NCI-H1436 treated with DMSO at 0.1 percent for 48 hours (cell line): ENCODE results near the gene PIPOX.

ENCODE experiments used
- DNase-seq: peaks from one replicate; lab custom pipeline; 2025; lab: John Stamatoyannopoulos, UW

PIPOX gene

DNA sequence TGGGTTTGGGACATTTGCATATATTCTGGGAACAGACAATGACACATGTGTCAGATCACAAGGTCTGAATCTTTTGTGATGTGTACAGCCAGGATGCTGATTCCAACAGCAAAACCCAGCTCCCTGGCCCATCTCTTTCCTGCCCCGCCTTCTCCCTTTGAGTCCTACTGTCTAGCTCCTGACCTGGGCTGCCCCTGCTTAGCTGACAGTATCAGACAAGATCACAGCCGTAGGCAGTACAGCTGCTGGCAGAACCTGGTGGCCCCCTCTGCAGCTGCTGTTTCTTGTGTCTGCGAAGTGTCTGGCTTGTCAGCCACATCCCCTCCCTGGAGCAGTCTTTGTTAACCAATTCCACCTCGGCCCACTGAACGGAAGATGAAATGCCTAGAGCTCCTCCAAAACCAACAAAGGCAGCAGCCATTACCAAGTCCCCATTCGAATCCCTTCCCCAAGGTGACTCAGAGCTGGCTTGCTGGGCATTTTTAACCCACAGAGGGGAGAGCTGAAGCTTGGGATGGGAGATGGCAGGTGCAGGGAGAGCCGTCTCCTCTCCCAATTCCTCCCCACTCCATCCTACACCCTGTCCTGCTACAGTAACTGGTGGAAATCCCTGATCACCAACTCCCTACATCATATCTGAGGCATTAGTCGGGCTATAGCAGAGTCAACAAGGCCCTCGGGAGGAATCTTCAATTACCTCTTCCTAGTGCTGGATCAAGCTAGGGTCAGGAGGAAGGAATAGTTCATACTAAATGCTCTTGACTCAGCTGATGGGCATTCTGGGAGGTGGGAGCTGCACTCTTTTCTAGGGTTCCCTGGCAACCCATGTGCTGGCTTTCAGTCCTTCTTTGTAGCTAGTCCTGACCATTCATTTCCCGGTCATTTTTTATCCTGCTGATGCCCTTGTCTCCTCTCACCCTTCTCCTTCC is 5.8 kb downstream of the PIPOX start:
- no peak for DNase-seq

DNA sequence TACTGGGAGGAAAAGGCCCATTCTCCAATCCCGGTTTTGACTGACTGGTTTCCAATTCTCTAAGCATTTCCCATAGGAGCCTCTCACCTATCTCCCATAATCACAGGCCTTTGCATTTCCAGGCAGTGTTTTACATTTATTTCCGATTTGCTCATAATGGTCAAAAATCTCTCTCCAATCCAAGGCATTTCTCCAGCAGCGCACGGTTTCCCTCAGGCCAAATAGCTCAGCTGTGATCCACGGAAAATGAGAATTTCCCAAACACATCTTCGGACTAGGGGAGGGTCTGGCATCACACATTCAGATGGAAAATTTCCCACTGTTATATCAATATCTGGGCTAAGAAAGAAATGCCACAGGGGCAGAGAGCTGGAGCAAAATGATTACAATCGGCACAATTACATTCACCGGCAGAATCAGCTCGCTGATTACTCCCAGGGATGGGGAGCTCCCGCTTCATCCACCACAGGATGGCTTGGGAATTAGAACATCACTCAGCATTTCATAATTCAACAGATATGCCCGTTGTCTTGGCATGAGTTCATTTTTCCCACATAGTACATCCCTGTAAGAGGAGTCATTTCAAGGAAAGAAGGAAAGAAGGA is 6.7 kb downstream of the PIPOX start:
- DNase-seq, result no peak

DNA sequence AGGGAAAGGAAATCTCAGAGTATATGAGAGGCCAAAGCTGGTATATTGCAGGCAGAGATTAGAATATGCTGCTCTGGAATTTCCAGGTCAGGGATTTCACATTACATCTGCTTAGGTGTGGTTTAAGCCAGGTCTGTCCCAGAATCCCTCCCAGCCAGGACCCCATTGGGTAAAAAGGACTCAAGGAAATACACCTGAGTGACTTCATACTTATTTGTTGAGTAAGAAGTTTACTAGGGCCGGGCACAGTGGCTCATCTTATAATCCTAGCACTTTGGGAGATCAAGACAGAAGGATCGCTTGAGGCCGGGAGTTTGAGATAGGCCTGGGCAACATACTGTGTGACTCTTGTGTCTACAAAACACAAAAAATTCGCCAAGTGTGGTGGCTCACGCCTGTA is 7.2 kb downstream of the PIPOX start:
- DNase-seq, result no peak

DNA sequence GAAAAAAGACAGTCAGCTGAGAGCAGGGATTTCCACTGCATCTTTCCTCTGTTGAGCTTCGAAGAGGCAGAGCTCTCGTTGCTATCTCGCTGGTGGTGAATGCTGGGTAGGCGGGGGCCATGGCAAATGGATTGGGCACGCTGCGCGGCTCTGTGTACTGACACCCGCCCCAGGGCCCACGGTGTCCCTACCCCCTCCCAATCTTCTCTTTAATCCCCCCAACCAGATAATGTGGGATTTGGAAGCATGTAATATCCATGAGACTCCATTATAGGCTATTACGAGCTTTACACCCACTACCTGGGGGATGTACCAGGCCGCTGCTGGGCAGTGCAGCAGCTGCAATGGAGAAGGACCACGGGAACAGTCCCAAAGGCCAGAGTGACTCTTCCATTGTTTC is 8.3 kb downstream of the PIPOX start:
- no peak for DNase-seq

DNA sequence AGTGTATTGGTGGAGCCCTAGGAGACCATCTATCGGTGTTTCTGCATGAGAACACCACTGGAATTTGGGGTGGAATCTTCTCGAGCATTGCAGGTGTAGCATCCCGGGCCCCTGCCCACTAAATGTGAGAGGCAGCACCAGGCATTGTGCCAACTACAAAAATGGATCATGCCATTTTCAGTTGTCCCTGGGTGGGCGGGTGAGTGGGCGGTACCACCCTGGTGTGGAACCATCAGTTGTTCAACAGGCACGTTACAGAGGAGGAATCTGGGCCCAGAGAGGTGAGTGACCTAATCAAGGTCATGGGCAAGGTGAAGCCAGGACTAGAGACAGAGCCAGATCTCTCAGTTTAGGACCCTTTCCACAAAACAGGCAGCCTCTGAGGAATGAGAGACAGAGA is 8.8 kb downstream of the PIPOX start:
- no peak for DNase-seq

DNA sequence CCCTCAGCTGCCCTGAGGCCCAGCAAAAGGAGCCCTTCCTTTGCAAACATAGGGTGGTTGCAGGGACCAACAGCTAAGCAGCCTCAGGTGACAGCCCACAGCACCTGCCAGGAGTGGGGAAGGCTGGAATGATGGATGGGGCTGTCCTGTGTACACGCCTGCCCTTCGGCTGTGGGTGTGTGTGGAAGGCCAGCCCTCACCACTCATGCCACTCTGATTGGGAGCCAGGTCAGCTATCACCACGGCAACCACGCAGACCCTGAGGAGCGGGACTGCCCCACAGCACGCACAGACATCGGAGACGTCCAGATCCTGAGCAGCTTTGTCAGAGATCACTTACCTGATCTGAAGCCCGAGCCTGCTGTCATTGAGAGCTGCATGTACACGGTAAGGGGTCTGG is 11.9 kb downstream of the PIPOX start:
- no peak for DNase-seq

DNA sequence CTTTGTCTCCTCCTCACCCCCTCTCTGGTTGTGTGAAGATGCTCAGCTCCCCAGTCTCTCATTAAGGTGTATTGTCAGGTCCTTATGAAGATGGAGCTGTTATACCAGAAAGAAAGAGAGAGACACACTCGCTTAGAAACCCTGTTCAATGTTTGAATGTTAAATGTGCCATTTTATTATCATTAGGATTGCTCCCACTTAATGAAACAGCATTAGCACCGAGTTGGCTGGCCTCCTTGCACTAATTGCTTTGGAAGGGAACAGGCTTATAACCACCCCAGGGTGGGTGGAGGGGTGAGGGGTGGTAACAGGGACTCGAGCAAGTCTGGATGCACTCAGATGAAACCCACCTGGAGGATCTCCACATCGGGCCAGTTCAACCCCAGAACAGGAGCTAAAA is 14.4 kb downstream of the PIPOX start:
- no peak for DNase-seq

DNA sequence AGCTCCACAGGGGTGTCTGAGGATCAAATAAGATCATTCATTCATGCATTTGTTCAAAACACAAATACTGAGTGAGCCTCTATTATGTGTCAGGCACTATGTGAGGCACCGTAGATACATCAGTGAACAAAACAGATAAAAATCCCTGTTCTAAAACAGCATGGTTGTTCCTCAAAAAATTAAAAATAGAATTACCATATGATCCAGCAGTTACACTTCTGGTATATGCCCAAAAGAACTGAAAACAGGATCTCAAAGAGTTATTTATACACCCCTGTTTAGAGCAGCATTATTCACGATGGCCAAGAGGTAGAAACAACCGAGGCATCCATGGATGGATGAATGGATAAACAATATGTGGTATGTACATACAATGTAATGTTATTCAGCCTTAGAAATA is 15.4 kb downstream of the PIPOX start:
- no peak for DNase-seq

DNA sequence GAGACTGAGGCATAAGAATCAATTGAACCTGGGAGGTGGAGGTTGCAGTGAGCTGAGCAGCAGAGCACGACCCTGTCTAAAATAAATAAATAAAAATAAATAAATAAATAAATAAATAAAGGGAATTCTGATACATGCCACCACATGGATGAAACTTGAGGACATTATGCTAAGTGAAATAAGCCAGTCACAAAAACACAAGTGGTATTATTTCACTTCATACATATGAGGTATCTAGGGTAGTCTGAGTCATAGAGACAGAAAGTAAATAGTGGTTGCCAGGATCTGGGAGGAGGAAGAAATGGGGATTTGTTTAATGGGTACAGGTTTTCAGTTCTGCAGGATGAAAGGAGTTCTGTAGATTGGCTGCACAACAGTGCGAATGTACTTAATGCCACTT is 16.3 kb downstream of the PIPOX start:
- no peak for DNase-seq

DNA sequence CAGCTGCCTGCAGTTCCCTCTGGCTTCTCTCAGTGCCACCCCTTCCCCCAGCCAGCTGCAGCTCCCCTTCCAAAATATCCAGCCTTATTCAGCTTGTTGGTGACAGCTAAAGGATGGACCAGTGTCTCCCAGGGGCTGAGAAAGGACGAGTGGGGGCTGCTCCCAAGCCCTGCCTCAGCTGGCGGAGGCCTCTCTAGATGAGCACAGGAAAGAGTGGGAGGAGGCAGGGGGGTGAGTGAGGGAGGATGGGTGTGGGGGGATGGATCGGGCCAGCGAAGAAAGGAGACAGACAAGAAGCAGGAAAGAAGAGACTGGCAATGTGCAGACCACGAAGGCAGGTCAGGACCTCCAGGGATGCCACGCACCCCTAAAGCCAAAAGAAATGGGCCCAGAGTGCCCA is 17.5 kb downstream of the PIPOX start:
- DNase-seq, result no peak

DNA sequence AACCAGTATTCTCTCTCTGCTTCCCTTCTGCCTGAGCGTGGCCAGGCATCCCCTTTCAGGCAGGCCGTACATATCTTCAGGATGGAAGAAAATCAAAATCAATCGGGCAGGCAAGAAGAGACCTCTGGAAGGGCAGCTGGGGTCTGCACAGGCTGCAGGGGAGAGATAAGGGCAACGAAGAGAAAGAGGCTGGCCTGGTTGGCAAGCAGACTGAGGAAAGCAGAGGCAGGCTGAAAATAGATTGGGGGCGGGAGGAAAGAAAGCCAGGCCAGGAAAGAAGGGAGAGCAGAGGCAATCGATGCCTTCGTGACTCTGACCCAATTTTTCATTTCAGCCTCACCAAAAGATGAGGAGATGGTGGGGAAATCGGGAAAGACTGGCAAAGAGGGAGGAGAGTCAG is 18.1 kb downstream of the PIPOX start:
- no peak for DNase-seq

DNA sequence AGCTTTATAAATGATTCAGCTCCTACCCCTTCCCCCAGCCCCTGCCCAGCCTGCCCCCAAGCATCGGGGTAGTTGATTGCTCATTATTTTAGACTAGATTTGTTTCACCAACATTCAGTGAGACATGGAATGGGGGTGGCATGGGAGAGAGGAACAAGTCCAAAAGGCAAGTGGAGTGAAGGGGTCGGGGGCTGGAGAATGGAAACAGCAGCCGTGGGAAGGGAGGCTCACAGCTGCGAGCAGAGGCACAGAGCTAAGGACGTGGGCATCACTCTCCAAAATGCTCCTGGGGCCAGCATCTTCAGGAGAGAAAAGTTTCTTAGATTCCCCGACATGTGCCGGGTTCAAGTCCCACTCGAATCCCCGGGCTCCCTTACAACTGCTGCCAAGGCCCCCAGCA is 19.3 kb downstream of the PIPOX start:
- no peak for DNase-seq

DNA sequence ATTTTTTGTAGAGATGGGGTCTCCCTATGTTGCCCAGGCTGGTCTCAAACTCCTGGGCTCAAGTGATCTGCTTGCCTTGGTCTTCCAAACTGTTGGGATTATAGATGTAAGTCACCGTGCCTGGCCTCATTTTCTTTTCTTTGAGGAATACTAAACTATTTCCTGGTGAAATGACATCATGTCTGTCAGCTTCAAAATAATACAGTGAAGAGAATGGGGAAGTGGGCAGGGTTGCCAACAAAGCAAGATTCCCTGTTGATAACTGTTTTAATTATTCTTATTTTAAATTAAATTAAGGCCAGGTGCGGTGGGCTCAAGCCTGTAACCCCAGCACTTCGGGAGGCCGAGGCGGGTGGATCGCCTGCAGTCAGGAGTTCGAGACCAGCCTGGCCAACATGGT is 21.1 kb downstream of the PIPOX start:
- DNase-seq, result no peak

DNA sequence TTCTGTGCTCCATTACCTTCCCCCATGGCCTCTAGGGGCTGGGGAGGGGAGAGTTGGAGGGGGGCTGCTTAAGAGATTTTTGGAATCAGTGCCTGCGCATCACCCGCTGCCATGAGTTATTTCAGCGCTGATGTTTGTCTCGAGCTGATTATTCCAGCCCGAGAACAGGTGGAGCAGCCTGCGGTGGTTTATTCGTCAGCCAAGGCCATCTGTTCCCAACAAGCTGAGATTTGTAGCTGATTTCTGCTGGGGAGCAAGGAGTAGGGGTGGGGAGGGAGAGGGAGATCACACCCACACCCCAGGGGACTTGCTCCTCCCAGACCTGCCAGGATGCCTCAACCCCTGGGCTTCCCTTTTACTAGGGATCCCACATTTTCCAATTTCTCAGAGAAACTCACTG is 23.1 kb downstream of the PIPOX start:
- no peak for DNase-seq

DNA sequence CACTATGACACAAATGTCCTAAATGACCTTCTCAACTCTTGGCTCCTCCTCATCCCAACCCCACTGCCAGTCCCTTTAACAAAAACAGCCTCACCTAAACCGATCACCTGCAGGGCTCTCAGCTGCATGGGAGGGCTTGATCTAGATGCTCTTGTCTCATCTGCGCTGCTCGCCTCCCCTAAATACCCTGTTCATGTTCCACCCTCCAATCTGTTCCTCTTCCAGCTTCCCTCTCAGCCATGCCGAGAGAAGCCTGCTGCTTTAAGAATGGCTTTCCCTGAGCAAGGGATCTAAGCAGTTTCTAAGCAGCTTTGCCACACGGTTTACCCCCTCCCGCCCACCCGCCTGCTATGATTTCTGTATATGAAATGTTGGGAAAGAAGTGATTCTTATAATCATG is 23.7 kb downstream of the PIPOX start:
- DNase-seq, result no peak

DNA sequence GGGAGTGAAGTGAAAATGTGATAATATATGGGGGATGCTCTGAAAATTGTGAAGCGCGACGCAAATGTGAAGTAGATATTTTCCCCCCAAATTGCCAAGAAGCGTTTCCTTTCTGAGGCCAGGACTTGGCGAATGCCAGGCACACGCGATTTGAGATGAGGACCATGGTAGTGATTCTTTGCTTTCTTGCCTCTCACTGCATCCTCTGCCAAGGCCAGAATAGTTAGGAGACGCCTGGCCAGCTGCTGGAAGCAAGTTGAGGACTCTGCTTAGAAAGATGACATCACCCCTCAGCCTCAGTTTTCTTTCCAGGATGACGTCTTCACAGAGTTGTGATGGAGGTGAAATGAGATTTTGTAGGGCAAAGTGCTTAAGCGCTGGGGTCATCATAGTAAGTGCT is 25.9 kb downstream of the PIPOX start:
- DNase-seq, result no peak

DNA sequence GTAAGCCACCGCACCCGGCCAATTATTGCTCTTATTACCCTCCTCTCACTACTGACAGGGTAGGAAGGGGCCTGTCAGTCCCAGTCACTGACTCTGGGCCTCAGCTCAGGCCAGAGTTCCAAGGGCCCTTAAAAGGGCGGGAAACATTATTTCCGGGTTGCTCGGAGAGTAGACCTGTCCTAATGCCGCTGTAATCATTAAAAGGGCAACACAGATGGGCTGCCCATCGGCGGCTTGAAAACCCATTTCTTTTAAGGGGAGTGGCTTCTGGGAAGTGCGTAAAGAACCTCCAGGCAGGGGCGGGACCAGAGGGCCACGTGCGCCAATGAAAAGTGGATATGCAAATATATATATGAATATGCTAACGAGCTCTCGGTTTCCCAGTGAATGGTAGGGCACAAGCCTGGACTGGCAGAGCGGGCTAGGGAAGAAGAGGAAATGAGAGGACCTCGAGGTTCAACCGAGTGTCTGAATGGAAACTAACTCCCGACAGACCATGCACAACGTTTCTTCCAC is 26.6 kb downstream of the PIPOX start:
- DNase-seq, result no peak

DNA sequence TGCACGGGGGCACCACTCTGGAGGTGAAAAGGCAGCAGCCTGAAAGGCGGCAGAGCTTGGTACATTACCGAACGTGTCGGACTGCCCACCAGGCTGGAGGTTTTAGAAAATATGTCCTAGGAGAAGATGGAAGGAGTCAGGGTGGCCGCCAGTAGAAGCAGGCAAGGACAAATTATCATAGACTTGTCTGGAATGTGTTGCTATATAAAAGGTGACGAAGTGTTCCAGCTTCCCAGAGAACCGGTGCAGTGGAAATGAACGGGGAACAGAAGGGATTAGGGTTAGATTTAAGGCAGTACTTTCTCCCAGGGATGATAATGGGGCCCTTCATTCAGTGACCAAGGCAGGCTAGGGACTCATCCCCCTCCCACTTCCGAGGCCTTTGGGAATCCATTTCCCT is 27.4 kb downstream of the PIPOX start:
- no peak for DNase-seq

DNA sequence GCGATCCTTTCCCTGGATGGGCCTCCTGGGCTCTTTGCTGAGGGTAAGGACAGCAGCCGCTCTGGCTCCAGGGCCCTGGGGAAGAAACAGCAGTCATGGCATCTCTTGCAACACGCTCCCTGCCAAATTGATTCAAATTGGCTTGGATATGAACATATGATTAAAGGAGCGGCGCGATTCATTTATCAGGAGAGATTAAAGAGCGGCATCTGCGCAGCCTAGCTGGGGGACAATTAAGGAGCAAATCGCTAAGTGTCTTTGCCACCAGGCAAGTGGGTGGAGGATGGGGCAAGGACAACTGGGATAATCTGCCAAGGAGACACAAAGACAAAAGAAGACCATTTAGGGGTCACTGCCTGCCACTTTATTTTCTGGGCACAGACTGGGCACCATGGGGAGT is 27.8 kb downstream of the PIPOX start:
- no peak for DNase-seq

DNA sequence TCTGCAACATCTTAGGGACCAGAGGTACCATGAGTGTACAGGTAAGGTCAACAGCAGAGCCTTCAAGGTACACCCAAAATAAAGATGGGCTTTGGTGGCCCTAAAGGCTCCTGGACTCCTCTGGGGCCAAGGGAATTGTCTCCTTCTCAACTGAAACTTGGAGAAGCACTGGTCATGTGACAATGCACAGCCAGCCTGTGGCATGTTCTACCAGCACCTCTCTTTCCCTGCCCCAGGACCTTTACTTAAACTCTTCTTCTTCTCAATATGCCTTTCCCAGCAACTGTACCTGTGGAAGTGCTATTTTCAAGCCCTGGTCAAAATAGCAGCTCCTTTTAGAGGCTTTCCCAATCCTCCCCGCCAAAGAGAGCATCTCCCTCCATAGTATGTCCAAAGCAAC is 28.4 kb downstream of the PIPOX start:
- DNase-seq, result no peak

DNA sequence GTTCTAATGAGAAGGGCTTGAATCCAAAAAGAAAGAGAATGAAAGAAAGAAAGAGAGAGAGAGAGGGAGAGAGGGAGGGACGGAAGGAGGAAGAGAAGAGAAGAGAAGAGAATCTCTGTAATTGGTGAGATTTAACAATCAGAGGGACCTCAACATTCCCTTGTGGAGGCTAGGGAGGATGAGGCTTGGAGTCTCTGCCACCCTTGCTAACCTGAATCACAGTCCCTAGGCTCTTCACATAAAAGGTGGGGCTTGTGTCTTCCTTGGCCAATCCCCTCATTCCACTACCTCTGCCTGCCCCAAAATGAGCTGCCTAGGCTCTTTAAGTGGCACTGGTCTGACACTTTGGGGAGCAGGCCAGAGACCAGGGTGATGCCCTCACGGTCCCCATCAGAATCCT is 30.1 kb downstream of the PIPOX start:
- DNase-seq, result no peak

DNA sequence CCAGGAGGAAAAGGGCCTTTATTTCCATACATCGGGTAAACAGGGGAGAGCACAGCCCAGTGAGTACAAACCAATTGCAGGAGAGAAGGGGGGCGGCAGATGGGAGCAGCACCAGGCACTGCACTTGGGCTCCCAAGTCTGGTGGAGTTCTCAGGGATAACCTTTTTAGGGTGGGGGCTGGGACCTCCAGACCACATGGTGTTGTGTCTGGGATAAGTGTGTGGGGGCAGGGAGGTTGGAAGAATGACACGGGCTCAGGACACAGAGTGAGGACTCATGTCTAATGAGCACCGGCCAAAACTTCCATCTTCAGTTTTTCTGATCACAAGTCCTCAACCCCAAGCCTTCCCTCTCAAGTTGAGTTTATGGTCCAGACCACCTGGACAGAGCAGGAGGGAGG is 30.6 kb downstream of the PIPOX start:
- DNase-seq, result no peak

DNA sequence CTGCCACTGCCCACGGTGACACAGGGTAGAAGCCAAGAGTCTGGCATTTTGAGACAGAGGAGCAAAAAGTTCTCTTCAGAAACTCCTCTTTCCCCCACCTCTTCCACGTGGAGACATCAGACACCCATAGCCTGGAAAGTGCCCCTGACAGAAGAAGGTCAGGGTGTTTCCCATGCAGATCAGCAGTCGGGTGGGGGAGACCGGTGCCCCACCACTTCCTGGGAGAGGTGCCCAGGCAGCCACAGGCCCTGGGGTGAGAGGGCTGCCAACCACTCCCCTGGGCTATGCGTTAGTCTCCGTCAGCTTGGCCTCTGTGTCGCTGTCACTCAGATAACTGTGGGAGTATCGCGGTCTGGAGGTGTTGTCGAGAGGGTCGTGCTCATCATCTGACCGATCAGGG is 31.5 kb downstream of the PIPOX start:
- no peak for DNase-seq

DNA sequence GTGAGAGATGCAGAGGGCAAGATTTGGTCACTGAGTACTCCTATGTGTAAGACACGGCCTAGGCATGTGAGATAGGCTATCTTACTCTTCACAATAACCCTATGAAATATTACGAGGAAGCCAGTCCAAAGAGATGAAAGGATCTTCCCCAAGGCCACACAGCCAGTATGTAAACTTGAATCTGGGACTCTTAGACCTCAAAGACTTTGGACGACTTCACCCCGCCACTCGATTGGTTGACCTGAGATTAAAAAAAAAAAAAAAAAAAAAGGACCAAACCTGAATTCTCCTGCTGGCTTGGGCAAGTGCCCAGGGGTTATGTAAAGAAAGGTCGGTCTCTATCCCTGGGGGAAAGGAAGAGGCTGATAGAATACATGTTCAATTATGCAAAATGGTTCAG is 33.1 kb downstream of the PIPOX start:
- DNase-seq, result no peak
